HG02798 (cell line): ENCODE data around the gene MCEE.
"Not testable (repeated sequence)": the region's sequence is repeated elsewhere in the genome, so short reads cannot be mapped to it uniquely, and the experiment has no call there.

ENCODE experiments used
- ATAC-seq: cut with Tn5 transposase; IDR thresholded peaks from one replicate; pipeline ENCODE4 v1.9.1; 2021; ENCODE audit warnings: mild to moderate bottlenecking; ENCODE audit not compliant: unreplicated experiment, poor library complexity

MCEE gene

GRCh38 chr2:71129114-71129901, 721 bp downstream of the MCEE start:
- ATAC-seq: no peak

- ATAC-seq: no peak
These were observed 3.1 kb downstream of the MCEE start for GRCh38 chr2:71126957-71127356.

- no peak for ATAC-seq
These were observed 4.3 kb downstream of the MCEE start for GRCh38 chr2:71125506-71126294.

GRCh38 chr2:71122387-71123298, 7.4 kb downstream of the MCEE start:
- no peak for ATAC-seq

- ATAC-seq: no peak
These were observed 8.6 kb downstream of the MCEE start for GRCh38 chr2:71121479-71121878.

- ATAC-seq: no peak
These were observed 9.8 kb downstream of the MCEE start for GRCh38 chr2:71120195-71120594.

- no peak for ATAC-seq
These were observed 13.0 kb downstream of the MCEE start for GRCh38 chr2:71117063-71117462.

GRCh38 chr2:71113843-71114242, 16.2 kb downstream of the MCEE start:
- no peak for ATAC-seq

GRCh38 chr2:71108091-71108490, 21.9 kb downstream of the MCEE start:
- no peak for ATAC-seq

GRCh38 chr2:71106463-71106862, 23.6 kb downstream of the MCEE start:
- not testable (repeated sequence) for ATAC-seq

- ATAC-seq: no peak
These were observed 26.2 kb downstream of the MCEE start for GRCh38 chr2:71103809-71104208.

GRCh38 chr2:71102981-71103681, 26.9 kb downstream of the MCEE start:
- no peak for ATAC-seq

- no peak for ATAC-seq
These were observed 28.4 kb downstream of the MCEE start for GRCh38 chr2:71101656-71102055.

GRCh38 chr2:71100195-71100964, 29.6 kb downstream of the MCEE start:
- peak; percentile 40 for ATAC-seq

- ATAC-seq: not testable (repeated sequence)
These were observed 37.4 kb downstream of the MCEE start for GRCh38 chr2:71092491-71093260.

GRCh38 chr2:71091808-71092207, 38.2 kb downstream of the MCEE start:
- ATAC-seq: not testable (repeated sequence)

- not testable (repeated sequence) for ATAC-seq
These were observed 40.6 kb downstream of the MCEE start for GRCh38 chr2:71089475-71089874.

- not testable (repeated sequence) for ATAC-seq
These were observed 44.6 kb downstream of the MCEE start for GRCh38 chr2:71085325-71086003.
